IPS-NIHi7 (cell line): Measurements from ENCODE around the gene DHCR7.

Experiments used
- DNase-seq: peaks from one replicate; pipeline ENCODE4 v3.0.0; 2012; ENCODE audit warnings: mixed read lengths; ENCODE audit errors: extremely low spot score

Gene DHCR7, protein sequence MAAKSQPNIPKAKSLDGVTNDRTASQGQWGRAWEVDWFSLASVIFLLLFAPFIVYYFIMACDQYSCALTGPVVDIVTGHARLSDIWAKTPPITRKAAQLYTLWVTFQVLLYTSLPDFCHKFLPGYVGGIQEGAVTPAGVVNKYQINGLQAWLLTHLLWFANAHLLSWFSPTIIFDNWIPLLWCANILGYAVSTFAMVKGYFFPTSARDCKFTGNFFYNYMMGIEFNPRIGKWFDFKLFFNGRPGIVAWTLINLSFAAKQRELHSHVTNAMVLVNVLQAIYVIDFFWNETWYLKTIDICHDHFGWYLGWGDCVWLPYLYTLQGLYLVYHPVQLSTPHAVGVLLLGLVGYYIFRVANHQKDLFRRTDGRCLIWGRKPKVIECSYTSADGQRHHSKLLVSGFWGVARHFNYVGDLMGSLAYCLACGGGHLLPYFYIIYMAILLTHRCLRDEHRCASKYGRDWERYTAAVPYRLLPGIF

DNA sequence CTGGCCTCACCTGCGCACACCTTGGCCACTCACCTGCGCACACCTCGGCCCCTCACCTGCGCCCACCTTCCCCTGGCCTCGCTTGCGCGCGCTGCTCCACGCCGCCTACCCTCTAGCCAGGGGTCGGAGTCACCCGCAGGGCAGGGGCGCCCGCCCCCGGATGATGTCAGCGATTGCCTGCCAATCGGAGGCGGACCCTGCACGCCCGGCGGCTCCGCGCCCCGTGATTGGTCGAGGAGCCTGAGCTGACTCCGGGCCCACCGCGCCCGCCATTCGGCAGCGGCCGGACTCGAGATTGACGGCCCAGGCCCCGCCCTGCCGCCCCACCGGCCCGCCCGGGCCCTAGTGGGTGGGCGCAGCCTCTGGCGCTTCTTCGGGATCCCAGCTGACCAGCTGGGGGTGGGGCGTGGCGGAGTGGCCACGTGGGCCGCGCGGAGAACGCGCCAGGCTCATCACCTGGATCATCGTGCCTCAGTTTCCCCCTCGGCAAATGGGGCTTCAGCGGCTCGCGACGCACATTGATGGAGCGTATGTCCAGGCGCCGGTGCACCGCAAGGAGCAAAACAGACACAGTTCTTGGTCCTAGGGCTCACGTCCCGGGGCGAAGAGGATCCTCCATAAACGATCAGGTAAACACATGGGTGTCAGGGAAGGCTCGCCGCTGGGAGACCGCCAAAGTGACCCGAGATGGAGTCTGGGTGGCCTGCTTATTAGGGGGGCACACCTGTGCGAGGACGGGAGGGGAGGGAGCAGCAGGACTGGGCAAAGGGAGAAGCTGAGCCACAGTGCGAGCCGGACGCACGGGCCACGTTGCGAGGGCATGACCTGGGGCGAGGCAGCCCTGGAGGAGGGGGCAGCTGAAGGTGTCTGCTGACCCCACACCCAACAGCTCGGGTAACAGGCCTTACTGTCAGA, at the start of gene DHCR7:
TSS of gene DHCR7 (minus strand) at position 137 of the 915 bp plus-strand sequence. CDS start 3,441 bp downstream, outside the sequence.
- peak; percentile 99 for DNase-seq

DNA sequence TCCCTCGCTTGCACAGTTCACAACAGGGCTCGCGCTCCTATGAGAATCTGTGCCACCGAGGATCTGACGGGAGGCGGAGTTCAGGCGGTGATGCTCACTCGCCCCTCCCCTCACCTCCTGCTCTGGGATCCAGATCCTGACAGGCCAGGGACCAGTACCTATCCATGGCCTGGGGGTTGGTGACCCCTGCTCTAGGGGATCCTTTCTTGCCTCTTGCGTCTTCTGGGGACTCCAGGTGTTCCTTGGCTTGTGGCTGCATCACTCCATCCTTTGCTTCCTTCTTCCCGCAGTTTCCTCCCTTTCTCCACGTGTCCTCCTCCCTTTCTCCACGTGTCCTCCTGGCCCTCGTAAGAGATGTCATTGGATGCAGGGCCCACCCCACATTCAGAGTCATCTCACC, 48.2 kb upstream of the DHCR7 start:
- DNase-seq = no peak

DNA sequence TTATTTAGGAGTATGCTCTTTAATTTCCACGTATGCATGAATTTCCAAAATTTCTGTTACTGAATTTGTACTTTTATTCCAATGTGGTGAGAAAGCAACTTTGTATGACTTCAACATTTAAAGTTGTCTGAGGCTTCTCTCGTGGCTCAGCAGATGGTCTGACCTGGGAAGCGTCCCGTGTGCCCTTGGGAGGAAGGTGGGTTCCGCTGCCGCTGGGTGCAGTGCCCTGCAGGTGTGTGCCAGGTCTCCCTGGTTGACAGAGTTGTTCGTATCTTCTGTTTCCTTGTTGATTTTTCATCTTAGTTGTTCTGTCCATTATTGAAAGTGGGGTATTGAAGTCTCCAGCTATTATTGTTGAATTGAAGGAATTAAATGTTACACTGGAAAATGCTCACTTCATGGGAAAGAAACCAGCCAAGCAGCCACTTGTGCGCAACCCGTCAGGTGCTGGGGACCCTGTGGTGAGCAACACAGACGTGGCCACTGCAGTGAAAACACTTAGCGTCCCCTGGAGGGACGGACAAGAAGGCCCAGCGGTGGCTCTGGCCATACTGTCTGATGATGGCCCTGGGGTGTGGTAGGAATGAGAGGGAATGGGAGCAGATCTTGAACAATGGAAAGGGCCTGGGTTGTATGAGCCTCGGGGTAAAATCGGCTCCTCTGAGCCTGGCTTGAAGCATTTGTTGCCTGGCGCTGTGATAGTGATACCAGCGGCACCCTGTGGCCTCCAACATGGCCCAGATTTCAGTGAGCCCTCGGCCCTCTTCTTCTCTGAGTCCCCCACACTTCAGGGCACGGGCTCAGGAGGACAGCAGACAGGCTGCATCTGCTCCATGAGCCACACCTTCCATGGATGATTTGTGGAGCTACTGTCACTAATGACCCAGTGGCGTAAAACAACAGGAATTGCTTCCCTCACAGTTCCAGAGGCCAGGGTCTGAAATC, 47.4 kb upstream of the DHCR7 start:
- DNase-seq = no peak

DNA sequence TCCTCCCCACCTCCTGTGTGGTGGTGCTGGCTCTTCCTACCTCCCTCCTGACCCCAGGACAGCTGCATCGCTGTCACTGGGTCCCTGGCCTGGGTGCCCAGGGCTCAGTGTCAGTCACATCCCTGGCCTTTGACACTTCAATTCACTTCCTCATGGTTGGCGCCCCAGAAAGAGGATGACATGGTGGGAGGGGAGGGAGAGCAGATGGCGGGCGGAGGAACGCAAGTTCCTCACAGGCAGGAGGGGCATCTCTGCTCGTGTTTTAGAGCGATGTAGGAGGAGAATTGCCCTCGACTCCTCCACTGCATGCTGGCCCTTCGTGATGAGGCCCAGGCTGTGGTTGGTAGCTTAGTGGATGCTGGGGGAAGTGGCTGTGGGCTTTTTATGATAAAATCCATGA, 43.7 kb upstream of the DHCR7 start:
- no peak for DNase-seq

DNA sequence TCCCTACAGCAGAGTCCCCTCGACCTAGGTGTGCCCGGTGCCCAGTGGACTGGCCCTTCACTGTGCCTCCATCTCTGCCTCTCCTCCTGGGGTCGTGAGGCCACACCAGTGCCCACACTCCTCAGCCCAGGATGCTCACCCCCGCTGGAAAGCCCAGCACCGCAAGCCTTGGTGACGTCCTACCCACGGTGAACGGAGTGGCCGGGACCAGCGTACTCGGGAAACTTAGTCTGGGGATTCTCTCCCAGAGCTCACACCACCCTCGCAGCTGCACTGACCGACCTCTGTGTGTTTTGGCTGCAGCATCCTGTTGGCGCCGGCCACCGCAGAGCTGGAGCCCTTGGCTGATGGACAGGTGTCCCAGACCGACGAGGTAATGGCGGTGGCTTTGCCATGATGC, 43.3 kb upstream of the DHCR7 start:
- no peak for DNase-seq

DNA sequence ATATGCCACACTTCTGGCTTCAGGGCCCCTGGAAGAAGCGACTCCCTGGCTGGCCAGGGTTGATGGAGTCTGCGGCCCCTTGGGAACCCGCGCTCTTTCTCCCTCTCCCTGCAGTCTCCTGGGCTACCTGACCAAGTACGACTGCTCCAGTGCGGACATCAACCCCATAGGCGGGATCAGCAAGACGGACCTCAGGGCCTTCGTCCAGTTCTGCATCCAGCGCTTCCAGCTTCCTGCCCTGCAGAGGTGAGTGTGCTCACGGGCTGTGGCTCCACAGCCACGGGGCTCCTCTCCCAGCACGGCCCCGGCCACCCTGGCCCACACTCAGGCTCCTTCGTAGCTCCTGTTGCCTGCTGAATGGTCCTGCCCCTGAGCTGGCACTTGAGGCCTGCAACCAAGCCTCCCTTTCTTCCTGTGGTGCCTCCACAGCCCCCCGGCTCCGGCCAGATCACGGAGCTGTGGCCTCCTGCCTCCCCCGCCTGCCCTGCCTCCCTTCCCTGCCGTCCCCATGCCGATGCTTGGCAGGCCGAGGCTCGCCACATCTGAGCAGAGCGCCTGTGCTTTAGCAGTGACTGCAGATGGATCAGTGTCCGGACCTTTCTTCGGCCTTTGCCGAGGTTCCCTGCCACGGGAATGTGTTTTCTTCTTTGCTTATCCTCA, 42.7 kb upstream of the DHCR7 start:
- DNase-seq = no peak

DNA sequence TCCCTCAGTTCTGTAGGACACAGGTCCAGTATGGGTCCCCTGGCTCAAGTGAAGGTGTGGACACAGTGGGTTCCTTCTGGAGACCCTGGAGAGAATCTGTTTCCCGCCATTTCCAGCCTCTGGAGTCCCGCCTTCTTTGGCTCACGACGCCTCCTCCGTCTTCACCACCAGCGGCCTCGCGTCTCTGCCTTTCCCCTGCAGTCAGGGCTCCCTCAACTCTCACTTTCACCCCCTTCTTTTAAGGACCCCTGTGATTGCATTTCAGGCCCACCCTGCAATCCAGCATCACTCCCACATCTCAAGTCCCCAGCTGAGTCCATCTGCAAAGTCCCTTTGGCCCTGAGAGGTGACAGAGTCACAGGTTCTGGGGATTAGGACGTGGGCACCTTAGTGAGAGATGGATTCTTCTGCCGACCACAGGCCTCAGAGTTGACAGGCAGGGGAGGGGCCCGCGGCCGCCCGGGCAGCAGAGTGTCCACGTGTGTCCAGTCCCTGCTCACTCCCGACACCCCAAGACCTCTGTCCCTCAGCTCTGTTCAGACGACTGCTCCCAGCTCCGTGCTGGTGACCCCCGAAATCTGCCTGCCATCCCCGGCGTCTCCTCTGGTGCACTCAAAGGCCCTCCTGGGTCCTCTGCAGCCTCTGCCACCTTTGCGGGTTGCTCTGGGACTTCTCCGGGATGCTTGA, 42.0 kb upstream of the DHCR7 start:
- no peak for DNase-seq

DNA sequence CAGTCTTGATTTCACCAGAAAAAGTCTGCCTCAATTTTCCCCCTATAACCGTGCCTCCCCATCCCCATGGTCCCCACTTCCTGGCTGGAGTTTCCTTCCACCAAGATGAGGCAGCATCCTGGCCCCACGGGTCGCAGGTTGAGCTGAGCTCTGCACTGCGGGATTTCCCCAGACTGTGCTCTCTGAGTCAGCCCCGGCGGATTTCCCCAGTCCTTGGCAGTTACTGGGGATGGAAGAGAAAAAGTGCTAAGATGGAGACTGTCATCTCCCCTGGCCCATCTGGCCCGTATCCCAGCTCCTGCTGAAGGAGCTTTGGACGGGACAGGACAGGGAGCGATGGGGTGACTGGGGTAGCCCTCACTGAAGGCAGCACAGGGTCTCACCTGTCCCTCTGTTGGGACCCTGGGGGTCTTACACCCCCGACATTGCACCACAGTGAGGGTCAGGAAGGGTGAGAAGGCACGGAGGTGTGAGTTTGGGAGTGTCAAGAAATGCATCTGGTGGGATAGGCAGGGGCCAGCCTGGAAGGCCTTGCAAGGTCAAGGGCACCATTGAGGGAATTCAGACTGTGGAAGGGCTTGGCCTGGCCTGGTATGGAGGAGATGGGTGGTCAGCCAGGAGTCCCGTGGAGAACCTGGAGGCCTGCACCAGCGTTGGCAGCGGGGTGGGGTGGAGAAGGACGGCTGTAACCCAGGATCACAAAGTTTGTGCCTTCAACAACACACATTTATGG, 41.3 kb upstream of the DHCR7 start:
- DNase-seq = no peak

DNA sequence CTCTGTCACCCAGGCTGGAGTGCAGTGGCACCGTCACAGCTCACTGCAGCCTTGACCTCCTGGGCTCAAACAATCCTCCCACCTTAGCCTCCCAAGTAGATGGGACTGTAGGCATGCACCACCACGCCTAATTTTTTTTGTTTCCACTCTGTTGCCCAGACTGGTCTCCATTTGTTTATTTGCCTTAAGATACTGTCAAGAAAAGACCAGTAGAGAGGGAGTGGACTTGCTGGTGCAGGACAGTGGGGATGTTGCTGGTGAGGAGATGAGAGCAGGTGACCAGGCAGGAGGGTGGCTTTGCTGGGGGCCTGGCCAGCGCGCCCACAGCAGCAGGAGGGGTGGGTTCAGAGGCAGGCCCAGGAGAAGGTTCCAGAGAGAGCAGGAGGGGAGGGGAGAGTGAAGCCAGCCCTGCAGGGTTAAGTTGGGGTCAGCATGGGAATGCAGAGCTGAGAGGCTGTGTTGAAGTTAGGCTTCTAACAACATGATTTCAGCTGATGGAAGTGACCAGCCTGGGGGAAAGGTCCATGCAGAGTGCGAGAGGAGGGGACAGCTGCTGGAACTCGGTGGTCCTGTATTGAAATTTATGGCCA, 40.6 kb upstream of the DHCR7 start:
- DNase-seq = no peak

DNA sequence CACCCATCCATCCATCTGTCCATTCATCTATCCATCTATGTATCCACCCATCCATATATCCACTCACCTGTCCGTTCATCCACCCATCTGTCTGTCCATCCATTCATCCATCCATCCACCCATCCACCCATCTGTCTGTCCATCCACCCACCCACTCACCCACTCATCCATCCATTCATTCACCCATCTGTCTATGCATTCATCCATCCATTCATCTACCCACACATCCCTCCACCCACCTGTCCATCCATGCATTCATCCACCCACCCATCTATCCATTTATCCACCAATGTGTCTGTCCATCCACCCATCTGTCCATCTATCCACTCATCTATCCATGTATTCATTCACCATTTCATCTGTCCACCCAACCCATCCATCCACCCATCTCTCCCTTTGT, 38.1 kb upstream of the DHCR7 start:
- DNase-seq = no peak

DNA sequence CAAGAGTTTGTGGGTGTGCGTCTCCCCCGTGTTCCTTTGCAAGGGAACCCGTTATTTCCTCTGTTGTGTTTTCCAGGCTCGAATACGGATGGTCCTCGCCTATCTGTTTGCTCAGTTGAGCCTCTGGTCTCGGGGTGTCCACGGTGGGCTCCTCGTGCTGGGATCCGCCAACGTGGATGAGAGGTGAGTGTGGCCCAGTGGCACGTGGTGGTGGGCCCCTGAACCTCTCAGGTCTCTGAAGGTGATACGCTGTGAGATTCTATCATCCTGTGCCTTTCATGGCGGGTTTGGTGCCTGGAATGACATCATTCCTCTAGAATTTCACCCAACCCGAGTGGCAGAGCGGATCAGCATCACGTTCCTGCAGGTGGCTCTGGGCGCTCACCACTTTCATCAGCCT, 37.3 kb upstream of the DHCR7 start:
- no peak for DNase-seq

DNA sequence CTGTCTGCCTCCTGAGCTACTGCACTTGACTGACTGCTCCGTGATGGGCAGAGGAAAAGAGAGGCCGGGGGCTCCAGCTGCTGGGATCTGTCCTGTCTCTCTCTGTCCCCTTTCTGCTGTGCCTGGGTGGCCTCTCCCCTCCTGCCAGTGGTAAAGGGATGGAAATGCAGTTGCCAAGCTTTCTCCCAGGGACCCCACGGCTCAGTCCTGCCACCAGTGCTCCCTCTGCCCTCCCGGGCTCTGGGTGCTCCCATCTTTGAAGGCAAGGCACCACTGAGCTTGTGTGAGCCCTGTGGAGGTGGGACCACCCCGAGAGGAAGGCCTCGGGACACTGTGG, 36.8 kb upstream of the DHCR7 start:
- no peak for DNase-seq

DNA sequence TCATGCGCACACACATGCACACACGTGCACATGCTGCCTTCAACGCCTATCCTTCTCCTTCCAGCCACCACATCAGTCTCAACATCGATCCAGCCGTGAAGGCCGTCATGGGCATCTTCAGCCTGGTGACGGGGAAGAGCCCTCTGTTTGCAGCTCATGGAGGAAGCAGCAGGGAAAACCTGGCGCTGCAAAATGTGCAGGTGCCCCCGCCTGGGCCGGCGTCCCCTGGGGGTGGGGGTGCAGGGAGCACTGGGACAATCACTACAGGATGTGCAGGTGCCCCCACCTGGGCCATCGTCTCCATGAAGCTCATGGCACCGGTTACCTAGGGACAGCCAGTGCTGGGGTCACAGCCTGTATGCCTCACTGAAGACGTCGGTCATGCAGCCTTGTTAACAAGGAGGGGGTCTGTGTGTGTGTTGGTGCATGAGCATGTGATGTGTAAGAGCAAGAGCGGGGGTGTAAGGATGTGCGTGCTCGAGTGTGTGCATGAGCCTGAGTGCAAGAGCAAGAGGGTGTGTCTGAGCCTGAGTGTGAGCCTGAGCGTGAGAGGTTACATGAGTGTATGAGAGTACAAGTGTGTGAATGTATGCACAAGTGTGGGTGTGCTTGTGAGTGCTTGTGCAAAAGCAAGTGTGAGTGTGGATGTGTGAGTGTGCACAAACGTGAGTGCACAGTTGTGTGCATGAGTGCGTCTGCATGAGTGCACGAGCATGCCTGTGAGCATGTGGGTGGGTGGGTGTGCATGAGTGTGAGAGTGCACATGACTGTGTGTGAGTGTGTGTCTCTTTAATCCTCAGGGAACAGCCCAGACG, 36.3 kb upstream of the DHCR7 start:
- no peak for DNase-seq

DNA sequence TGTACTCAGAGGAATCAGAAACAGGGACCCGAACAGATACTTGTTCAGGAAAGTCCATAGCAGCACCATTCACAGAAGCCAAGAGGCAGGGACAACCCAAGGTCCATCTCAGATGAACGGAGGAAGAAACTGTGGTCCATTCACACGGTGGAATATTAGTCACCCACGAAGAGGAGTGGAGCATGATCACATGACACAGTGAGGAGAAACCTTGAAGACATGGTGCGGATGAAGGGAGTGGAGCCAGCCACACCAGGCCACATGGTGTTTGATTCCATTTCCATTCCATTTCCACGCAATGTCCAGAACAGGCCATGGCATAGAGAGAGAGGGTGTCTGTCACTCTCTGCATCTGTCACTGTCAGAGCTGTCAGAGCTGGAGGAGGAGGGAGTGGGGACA, 35.5 kb upstream of the DHCR7 start:
- DNase-seq = no peak

DNA sequence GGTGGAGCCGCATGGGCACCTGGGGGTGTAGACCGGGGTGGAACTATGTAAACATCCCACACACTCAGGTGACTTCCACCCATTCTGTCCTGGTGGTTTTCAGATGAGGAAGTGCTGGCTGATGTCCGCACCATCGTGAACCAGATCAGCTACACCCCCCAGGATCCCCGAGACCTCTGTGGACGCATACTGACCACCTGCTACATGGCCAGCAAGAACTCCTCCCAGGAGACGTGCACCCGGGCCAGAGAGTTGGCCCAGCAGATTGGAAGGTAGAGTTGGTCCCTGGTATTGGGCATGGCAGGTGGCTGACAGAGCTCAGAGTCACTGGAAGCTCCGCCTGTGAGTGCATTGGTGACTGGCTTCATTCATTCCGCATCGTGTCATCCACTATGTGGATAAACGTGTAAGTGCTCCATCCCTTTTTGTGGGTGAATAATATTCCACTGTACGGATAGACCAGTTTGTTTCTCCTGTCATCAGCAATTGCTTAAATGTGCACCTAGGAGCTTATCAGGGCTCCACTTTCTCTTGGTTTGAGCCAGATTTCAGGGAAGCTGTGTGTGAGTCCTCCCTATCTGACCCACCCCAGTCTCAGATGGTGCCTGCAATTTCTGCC, 34.7 kb upstream of the DHCR7 start:
- no peak for DNase-seq

DNA sequence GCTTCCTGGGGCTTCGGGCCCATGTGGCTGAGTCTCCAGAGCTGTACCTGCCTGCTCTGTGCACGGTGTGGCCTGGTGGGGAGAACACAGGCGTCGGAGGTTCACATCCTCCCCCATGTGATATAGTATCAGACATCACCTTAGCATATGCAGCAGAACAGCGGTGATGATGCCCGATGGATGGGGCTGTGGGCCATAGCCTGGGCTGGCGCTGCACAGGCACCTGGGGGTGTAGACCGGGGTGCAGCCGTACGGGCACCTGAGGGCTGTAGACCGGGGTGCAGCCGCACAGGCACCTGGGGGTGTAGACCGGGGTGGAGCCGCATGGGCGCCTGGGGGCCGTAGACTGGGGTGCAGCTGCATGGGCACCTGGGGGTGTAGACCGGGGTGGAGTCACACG, 34.0 kb upstream of the DHCR7 start:
- DNase-seq = no peak

DNA sequence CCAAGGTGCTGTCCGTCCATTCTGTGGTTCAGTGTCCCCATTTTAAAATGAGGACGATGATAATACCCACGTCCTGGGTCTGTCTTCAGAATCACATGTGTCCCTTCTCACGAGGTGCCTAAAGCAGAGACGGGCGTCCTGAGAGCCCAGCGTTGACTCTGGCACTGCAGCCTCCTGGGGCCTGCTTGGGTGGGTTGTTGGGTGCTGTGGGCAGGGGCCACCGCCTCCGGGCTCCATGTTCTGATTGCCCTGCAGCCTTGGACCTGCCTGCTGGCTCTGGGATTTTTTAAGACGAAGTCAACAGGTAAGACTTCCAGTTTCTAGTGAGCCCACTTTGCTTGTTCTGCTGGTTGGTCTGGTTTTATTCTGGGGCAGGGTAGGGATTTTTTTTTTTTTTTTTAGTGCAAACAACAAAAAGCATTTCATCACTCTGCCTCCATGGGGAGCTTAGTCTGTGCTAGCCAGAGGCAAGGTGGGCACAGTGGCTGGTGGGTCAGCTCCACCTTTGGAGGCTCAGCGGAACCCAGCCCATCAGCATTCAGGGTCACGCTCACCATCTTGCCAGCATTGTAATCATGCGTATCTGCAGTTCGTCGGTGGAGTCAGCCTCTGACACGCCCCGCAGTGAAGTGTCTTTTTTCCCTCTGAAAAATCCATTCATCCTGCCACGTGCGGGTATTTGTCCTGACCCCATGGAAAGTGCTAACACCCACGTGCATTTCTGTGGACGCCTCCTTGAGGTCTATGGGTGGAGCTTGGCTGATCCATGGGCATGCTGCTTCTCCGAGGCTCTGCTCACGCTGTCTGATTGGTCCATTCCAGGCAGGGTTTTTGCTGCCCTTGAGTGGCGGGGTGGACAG, 33.1 kb upstream of the DHCR7 start:
- no peak for DNase-seq
